H1 (cell line): ENCODE results near the gene KCNH4. TPM values are rescaled to one million over a fixed set of nuclear protein-coding genes. Genes with fewer than 3 reads are reported as not detected.

Experiments
- CTCF ChIA-PET: fragments of 300-600 bp; sonication (Branson Sonifier 250); formaldehyde crosslinking; loops from one replicate; lab custom pipeline; 2021; ENCODE audit not compliant: partially characterized antibody; lab: Charles Lee
- POLR2A ChIA-PET: fragments of 300-600 bp; sonication (Branson Sonifier 250); formaldehyde crosslinking; loops from one replicate; lab custom pipeline; 2021; ENCODE audit warnings: inconsistent platforms; ENCODE audit not compliant: partially characterized antibody; lab: Charles Lee
- DNase-seq, 2 experiments: peaks; one replicate each; pipeline versions ENCODE4 v3.0.0 to v3.0.0-alpha.2; 2010 to 2022; ENCODE audit warnings: low spot score in 2 of 2, low read depth in 1 of 2, mixed read lengths in 1 of 2
- FAIRE-seq: peaks from 2 replicates; lab custom pipeline; 2011; peaks lifted over from hg19 to GRCh38; lab: Jason Lieb, UNC
- H2AFZ ChIP-seq: 2 replicates; pipeline ENCODE4 v1.8.1; 2012; ENCODE audit warnings: low read length, inconsistent platforms
- H2AK5ac ChIP-seq: 2 replicates; pipeline ENCODE4 v1.6.1; 2013; ENCODE audit warnings: low read depth, low read length
- H2BK120ac ChIP-seq: replicated peaks from 2 replicates; pipeline ENCODE3; 2013; ENCODE audit warnings: low read depth, low read length, inconsistent platforms
- H2BK12ac ChIP-seq: 2 replicates; pipeline ENCODE4 v1.6.1; 2013; ENCODE audit warnings: low read depth, low read length
- H2BK15ac ChIP-seq: 2 replicates; pipeline ENCODE4 v1.6.1; 2013; ENCODE audit warnings: low read length
- H2BK20ac ChIP-seq: 2 replicates; pipeline ENCODE4 v1.6.1; 2013; ENCODE audit warnings: low read length
- H2BK5ac ChIP-seq: 2 replicates; pipeline ENCODE4 v1.6.1; 2013; ENCODE audit warnings: low read depth, low read length
- H3K14ac ChIP-seq: 2 replicates; pipeline ENCODE4 v1.6.1; 2013; ENCODE audit warnings: inconsistent platforms; ENCODE audit not compliant: insufficient read length
- H3K18ac ChIP-seq: 2 replicates; pipeline ENCODE4 v1.6.1; 2013; ENCODE audit warnings: low read length; ENCODE audit errors: extremely low read depth
- H3K23ac ChIP-seq: 2 replicates; pipeline ENCODE4 v1.6.1; 2013; ENCODE audit warnings: inconsistent platforms; ENCODE audit not compliant: insufficient read length
- H3K23me2 ChIP-seq: 2 replicates; pipeline ENCODE4 v1.6.1; 2013; ENCODE audit warnings: low read depth, low read length
- H3K27ac ChIP-seq: 2 replicates; pipeline ENCODE4 v1.6.1; 2011; ENCODE audit warnings: low read depth, low read length, inconsistent platforms
- H3K27me3 ChIP-seq, 4 experiments: replicated peaks in 1 of 4; 1 replicate in 1 of 4; 2 replicates in 3 of 4; pipeline versions ENCODE4 v1.6.1 to v1.8.1; 2011 to 2013; ENCODE audit warnings: low read length in 3 of 4, mild to moderate bottlenecking in 3 of 4, inconsistent platforms in 2 of 4, mixed read lengths in 2 of 4, moderate library complexity in 1 of 4; ENCODE audit not compliant: control insufficient read depth in 3 of 4, insufficient read depth in 3 of 4; ENCODE audit errors: extremely low read depth in 1 of 4
- H3K36me3 ChIP-seq, 4 experiments: 2 replicates each; pipeline versions ENCODE4 v1.6.1 to v1.8.1; 2011 to 2013; ENCODE audit warnings: mild to moderate bottlenecking in 4 of 4, low read length in 3 of 4, moderate library complexity in 2 of 4, control low read depth in 1 of 4, inconsistent platforms in 1 of 4; ENCODE audit not compliant: insufficient read depth in 4 of 4, control insufficient read depth in 2 of 4
- H3K4ac ChIP-seq: replicated peaks from 2 replicates; pipeline ENCODE3; 2013; ENCODE audit warnings: low read length, low read depth, mixed read lengths, inconsistent platforms; ENCODE audit not compliant: insufficient read length
- H3K4me1 ChIP-seq, 4 experiments: replicated peaks in 1 of 4; 1 replicate in 1 of 4; 2 replicates in 3 of 4; pipeline versions ENCODE4 v1.6.1 to v1.8.1; 2011 to 2013; ENCODE audit warnings: low read length in 3 of 4, inconsistent platforms in 2 of 4, mixed read lengths in 1 of 4; ENCODE audit not compliant: insufficient read depth in 4 of 4, control insufficient read depth in 3 of 4
- H3K4me2 ChIP-seq, 2 experiments: 2 replicates each; pipeline versions ENCODE4 v1.6.1 to v1.8.1; 2011 to 2013; ENCODE audit warnings: low read depth in 2 of 2, low read length in 2 of 2, control low read depth in 1 of 2, inconsistent platforms in 1 of 2, mild to moderate bottlenecking in 1 of 2; ENCODE audit not compliant: insufficient read depth in 1 of 2
- H3K4me3 ChIP-seq, 4 experiments: fragments of 200-600, 300-600 bp in 1 of 4; sonication (generic), shearing (Covaris generic), sonication (Bioruptor Twin) in 1 of 4; 2 replicates each; pipeline versions ENCODE4 v1.5.1 to v1.8.1; 2011 to 2016; ENCODE audit warnings: low read length in 4 of 4, low read depth in 3 of 4, control low read depth in 2 of 4, inconsistent platforms in 2 of 4, mild to moderate bottlenecking in 2 of 4, mixed read lengths in 1 of 4, moderate library complexity in 1 of 4; ENCODE audit not compliant: insufficient read depth in 2 of 4; ENCODE audit errors: extremely low read depth in 1 of 4
- H3K56ac ChIP-seq: replicated peaks from 2 replicates; pipeline ENCODE3; 2013; ENCODE audit warnings: low read depth, mild to moderate bottlenecking, mixed read lengths, low read length, inconsistent platforms; ENCODE audit not compliant: insufficient read length
- H3K79me1 ChIP-seq: 2 replicates; pipeline ENCODE4 v1.6.1; 2013; ENCODE audit warnings: low read depth, low read length, control low read depth
- H3K79me2 ChIP-seq, 2 experiments: 2 replicates each; pipeline versions ENCODE4 v1.6.1 to v1.8.1; 2012 to 2013; ENCODE audit warnings: low read length in 2 of 2, mild to moderate bottlenecking in 2 of 2, inconsistent platforms in 1 of 2; ENCODE audit not compliant: insufficient read depth in 2 of 2, control insufficient read depth in 1 of 2
- H3K9ac ChIP-seq, 4 experiments: replicated peaks in 1 of 4; 1 replicate in 1 of 4; 2 replicates in 3 of 4; pipeline versions ENCODE4 v1.6.1 to v1.8.1; 2011 to 2013; ENCODE audit warnings: low read depth in 3 of 4, low read length in 3 of 4, control low read depth in 2 of 4, mild to moderate bottlenecking in 2 of 4, moderate library complexity in 2 of 4, inconsistent platforms in 1 of 4; ENCODE audit errors: extremely low read depth in 1 of 4
- H3K9me3 ChIP-seq, 2 experiments: 2 replicates each; pipeline versions ENCODE4 v1.6.1 to v1.8.1; 2012 to 2013; ENCODE audit warnings: mild to moderate bottlenecking in 2 of 2, moderate library complexity in 2 of 2, control low read depth in 1 of 2, inconsistent platforms in 1 of 2, low read depth in 1 of 2, low read length in 1 of 2, mixed read lengths in 1 of 2; ENCODE audit not compliant: insufficient read depth in 2 of 2
- H4K20me1 ChIP-seq, 2 experiments: replicated peaks in 1 of 2; 2 replicates each; pipeline versions ENCODE3 to v1.8.1; 2011 to 2013; ENCODE audit warnings: inconsistent platforms in 2 of 2, low read length in 2 of 2, mild to moderate bottlenecking in 1 of 2; ENCODE audit not compliant: insufficient read depth in 2 of 2, control insufficient read depth in 1 of 2
- H4K5ac ChIP-seq: 2 replicates; pipeline ENCODE4 v1.6.1; 2013; ENCODE audit warnings: low read length, low read depth, mixed read lengths, inconsistent platforms; ENCODE audit not compliant: insufficient read length
- H4K8ac ChIP-seq: 2 replicates; pipeline ENCODE4 v1.8.0; 2013; ENCODE audit warnings: mild to moderate bottlenecking, moderate library complexity, low read length, inconsistent platforms; ENCODE audit not compliant: insufficient read depth; ENCODE audit errors: extremely low read depth
- H4K91ac ChIP-seq: replicated peaks from 2 replicates; pipeline ENCODE3; 2013; ENCODE audit warnings: low read length, mixed read lengths, inconsistent platforms; ENCODE audit not compliant: insufficient read length
- CTBP2 ChIP-seq: IDR thresholded peaks from 2 replicates; pipeline ENCODE4 v1.7.0; 2011; ENCODE audit warnings: borderline replicate concordance, mild to moderate bottlenecking, moderate library complexity, mixed read lengths, low read length; ENCODE audit not compliant: insufficient read depth, insufficient read length
- FOSL1 ChIP-seq: IDR thresholded peaks from 2 replicates; pipeline ENCODE4 v1.6.1; 2011; ENCODE audit warnings: mild to moderate bottlenecking, low read depth, low read length, moderate library complexity; ENCODE audit not compliant: insufficient read depth
- KDM1A ChIP-seq: fragments of 200-600, 300-600 bp; sonication (generic); IDR thresholded peaks from 2 replicates; pipeline ENCODE4 v1.7.1; 2016; ENCODE audit warnings: mild to moderate bottlenecking, low read length, borderline replicate concordance
- MAX ChIP-seq: IDR thresholded peaks from 2 replicates; pipeline ENCODE4 v1.6.1; 2012; ENCODE audit warnings: inconsistent platforms
- POLR2AphosphoS5 ChIP-seq: IDR thresholded peaks from 2 replicates; pipeline ENCODE4 v1.6.1; 2011; ENCODE audit warnings: low read depth, low read length
- RXRA ChIP-seq: IDR thresholded peaks from 2 replicates; pipeline ENCODE4 v1.6.1; 2011; ENCODE audit warnings: low read depth, mild to moderate bottlenecking, low read length, moderate library complexity; ENCODE audit not compliant: insufficient read depth
- SIN3A ChIP-seq, 2 experiments: IDR thresholded peaks in 1 of 2; conservative IDR thresholded peaks in 1 of 2; 2 replicates each; pipeline ENCODE4 v1.6.1; 2011 to 2012; ENCODE audit warnings: low read length in 2 of 2, improper control_type of control experiment in 1 of 2, low read depth in 1 of 2, mild to moderate bottlenecking in 1 of 2
- TCF12 ChIP-seq: IDR thresholded peaks from 2 replicates; pipeline ENCODE4 v1.6.1; 2011; ENCODE audit warnings: low read depth, mild to moderate bottlenecking, low read length
- WGBS, 2 experiments: shearing (Covaris generic) in 1 of 2; methylation state at CpG; one replicate each; pipeline versions ENCODE4 v1.1.6 to v1.1.7; 2013 to 2015; ENCODE audit warnings: low lambda C conversion rate in 2 of 2, mixed read lengths in 2 of 2, inconsistent platforms in 1 of 2, low coverage in 1 of 2, missing lambda C conversion rate in 1 of 2; ENCODE audit not compliant: insufficient replicate concordance in 2 of 2, insufficient coverage in 1 of 2, insufficient read length in 1 of 2; ENCODE audit errors: extremely low coverage in 1 of 2, missing lambda C conversion rate in 1 of 2; 5-methylcytosine and 5-hydroxymethylcytosine counted together
- polyA plus RNA-seq, 7 experiments: library from polyadenylated mRNA; depleted of rRNA in 3 of 7; stranded (reverse) in 5 of 7; unstranded in 2 of 7; fragments of >200 nt in 5 of 7; fragments of 200-250 nt in 2 of 7; gene quantifications; 1 replicate in 5 of 7; 2 replicates in 1 of 7; 4 replicates in 1 of 7; pipeline versions ENCODE4 v1.2.1 to v1.2.3, GENCODE V29; 2011 to 2013; ENCODE audit warnings: missing spikeins in 2 of 7, mixed read lengths in 2 of 7
- total RNA-seq: library from RNA; stranded (reverse); fragmentation: NEBNext Ultra II Directional; extraction: Animal tissue kit (Norgen Biotek cat#: 25700); gene quantifications from 2 replicates; pipeline ENCODE4 v1.2.1, GENCODE V29; 2021

KCNH4 gene
- total and polyA plus RNA-seq, 2 of the 8 experiments (the other 6 are each of a cell fraction or from before 2014, with no cell fraction given) = 0.44 to 0.47 TPM

- H3K56ac ChIP-seq = no peak overlapping the region
- H4K91ac ChIP-seq = no peak overlapping the region
- no peak overlapping the region for H3K23ac ChIP-seq
- H3K4me1 ChIP-seq = peaks cover 0 to 8% (median 4%) of the 10 kb centered on the region in 4 experiments; a peak in 6 of 7 replicates
- H3K9me3 ChIP-seq = no peaks in the 10 kb centered on the region
- H3K27me3 ChIP-seq = peaks cover 0 to 12% (median 10%) of the 10 kb centered on the region in 4 experiments; a peak in 5 of 7 replicates
- no peak overlapping the region for H3K4me2 ChIP-seq
- no peak overlapping the region for H3K27ac ChIP-seq
- no peak overlapping the region for H2BK12ac ChIP-seq
- no peak overlapping the region for H3K14ac ChIP-seq
- H4K20me1 ChIP-seq = peaks cover 0 to 1% of the 10 kb centered on the region in 2 experiments
- H2AK5ac ChIP-seq = no peak overlapping the region
- H4K5ac ChIP-seq = no peak overlapping the region
- 92% methylated on average over 3 of the region's 11 CpGs; no CpG with 5 or more reads in 1 of the 2 experiments for WGBS, 2 experiments
- H3K18ac ChIP-seq = no peak overlapping the region
- no peak for DNase-seq
- FAIRE-seq = no peak
- H2BK5ac ChIP-seq = no peak overlapping the region
- no peaks in the 10 kb centered on the region for H3K36me3 ChIP-seq
- H2BK15ac ChIP-seq = 0 out of 2 replicates have a peak overlapping the region, but pooled peaks have one; percentile 61
- no peak overlapping the region for H3K4ac ChIP-seq
- no peaks in the 10 kb centered on the region for H3K79me2 ChIP-seq
- H3K4me3 ChIP-seq = no peak overlapping the region
- no peak overlapping the region for H2BK120ac ChIP-seq
- no peak overlapping the region for H2AFZ ChIP-seq
- H4K8ac ChIP-seq = no peak overlapping the region
- no peak overlapping the region for H3K9ac ChIP-seq
- no peaks in the 10 kb centered on the region for H3K23me2 ChIP-seq
- no peak overlapping the region for H2BK20ac ChIP-seq
- no peaks in the 10 kb centered on the region for H3K79me1 ChIP-seq
- CTCF ChIA-PET = interaction anchor here (1.2 to 5.1 kb wide), 6 partner anchors 15 to 58 kb away, joined by 3 to 28 read pairs (median 4); no protein-coding TSS in a partner anchor
- POLR2A ChIA-PET = interaction anchor here (0.5 to 1.1 kb wide), 2 partner anchors 9 to 33 kb away, joined by 3 read pairs; no protein-coding TSS in a partner anchor
- TF ChIP-seq RXRA (no peak), POLR2AphosphoS5 (no peak), KDM1A (no peak), FOSL1 (no peak), SIN3A (conservative IDR thresholded peaks at IDR 0.05 in 1 of 2, IDR thresholded peaks at IDR 0.05 in 1 of 2; ENCODE audit: low read depth in 1 of 2, low read length in 2 of 2) (no peak), MAX (no peak), CTBP2 (no peak), TCF12 (no peak)
These were observed 8.7 kb upstream of the KCNH4 start for GRCh38 chr17:42189651-42189965.
